Left forelimb (tissue), 1 donor: ENCODE data around the gene ECE2.
"Not testable (repeated sequence)": the region's sequence is repeated elsewhere in the genome, so short reads cannot be mapped to it uniquely, and the experiment has no call there.

Experiments
- DNase-seq: peaks from one replicate; pipeline ENCODE4 v3.0.0-alpha.2; 2018; ENCODE audit warnings: low spot score

ECE2 gene

GRCh38 chr3:184336547-184337398 lies 61.0 kb downstream of the ECE2 start:
- DNase-seq, result no peak

- peak; percentile 82 for DNase-seq
These were observed 61.5 kb downstream of the ECE2 start, which contains the start of gene FAM131A for GRCh38 chr3:184337399-184337714. TSS of gene FAM131A (plus strand) at chr3:184337600. CDS start at chr3:184337631, 31 bp downstream.

- DNase-seq, result no peak
These were observed 62.2 kb downstream of the ECE2 start for GRCh38 chr3:184337981-184338380.

- peak; percentile 88 for DNase-seq
These were observed 62.7 kb downstream of the ECE2 start for GRCh38 chr3:184338511-184338945.

- DNase-seq, result no peak
These were observed 63.2 kb downstream of the ECE2 start for GRCh38 chr3:184339001-184339400.

GRCh38 chr3:184339451-184340135 lies 63.8 kb downstream of the ECE2 start:
- DNase-seq, result not testable (repeated sequence)

GRCh38 chr3:184341925-184342324 lies 66.1 kb downstream of the ECE2 start:
- DNase-seq, result no peak
